GM10248 (cell line): ENCODE measurements around the gene METTL13.

ENCODE experiments used
- CTCF ChIA-PET: fragments of 300-600 bp; sonication (Branson Sonifier 250); formaldehyde crosslinking; extraction: SDS; loops from one replicate; lab custom pipeline; 2021; ENCODE audit warnings: antibody characterized with exemption; lab: Yijun Ruan, JAX
- POLR2A ChIA-PET: fragments of 350-650 bp; sonication (Branson Sonifier 250); formaldehyde crosslinking; extraction: SDS; loops from one replicate; lab custom pipeline; 2020; ENCODE audit warnings: antibody characterized with exemption; lab: Yijun Ruan, JAX
- DNase-seq: peaks from one replicate; pipeline ENCODE4 v3.0.0; 2012; ENCODE audit errors: extremely low spot score
- TF ChIP-seq, protein P1 (sequence below): IDR thresholded peaks from 2 replicates; pipeline ENCODE4 v1.5.1; 2012; ENCODE audit warnings: mild to moderate bottlenecking, low read depth; ENCODE audit errors: extremely low read depth, missing control alignments, control extremely low read depth

The METTL13 gene

DNA sequence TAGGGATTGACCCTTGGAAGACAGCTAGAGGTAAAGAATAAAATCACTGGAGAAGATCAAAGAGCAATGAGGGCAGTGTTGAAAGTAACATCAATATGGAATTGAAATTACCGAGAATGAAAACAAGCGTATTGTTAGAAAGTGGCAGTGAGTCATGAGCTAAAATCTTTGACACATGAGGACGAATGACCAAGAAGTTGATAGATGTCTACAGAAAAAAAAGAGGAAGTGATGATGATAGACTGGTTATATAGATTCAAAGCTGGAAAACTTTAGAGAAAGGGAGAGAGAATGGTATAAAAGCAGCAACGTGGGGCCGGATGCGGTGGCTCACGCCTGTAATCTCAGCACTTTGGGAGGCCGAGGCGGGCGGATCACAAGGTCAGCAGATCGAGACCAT lies 47.3 kb downstream of the METTL13 start:
- TF ChIP-seq, protein P1, sequence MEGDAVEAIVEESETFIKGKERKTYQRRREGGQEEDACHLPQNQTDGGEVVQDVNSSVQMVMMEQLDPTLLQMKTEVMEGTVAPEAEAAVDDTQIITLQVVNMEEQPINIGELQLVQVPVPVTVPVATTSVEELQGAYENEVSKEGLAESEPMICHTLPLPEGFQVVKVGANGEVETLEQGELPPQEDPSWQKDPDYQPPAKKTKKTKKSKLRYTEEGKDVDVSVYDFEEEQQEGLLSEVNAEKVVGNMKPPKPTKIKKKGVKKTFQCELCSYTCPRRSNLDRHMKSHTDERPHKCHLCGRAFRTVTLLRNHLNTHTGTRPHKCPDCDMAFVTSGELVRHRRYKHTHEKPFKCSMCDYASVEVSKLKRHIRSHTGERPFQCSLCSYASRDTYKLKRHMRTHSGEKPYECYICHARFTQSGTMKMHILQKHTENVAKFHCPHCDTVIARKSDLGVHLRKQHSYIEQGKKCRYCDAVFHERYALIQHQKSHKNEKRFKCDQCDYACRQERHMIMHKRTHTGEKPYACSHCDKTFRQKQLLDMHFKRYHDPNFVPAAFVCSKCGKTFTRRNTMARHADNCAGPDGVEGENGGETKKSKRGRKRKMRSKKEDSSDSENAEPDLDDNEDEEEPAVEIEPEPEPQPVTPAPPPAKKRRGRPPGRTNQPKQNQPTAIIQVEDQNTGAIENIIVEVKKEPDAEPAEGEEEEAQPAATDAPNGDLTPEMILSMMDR: no peak
- CTCF ChIA-PET: no interaction called here
- DNase-seq: no peak
- POLR2A ChIA-PET: no interaction called here

DNA sequence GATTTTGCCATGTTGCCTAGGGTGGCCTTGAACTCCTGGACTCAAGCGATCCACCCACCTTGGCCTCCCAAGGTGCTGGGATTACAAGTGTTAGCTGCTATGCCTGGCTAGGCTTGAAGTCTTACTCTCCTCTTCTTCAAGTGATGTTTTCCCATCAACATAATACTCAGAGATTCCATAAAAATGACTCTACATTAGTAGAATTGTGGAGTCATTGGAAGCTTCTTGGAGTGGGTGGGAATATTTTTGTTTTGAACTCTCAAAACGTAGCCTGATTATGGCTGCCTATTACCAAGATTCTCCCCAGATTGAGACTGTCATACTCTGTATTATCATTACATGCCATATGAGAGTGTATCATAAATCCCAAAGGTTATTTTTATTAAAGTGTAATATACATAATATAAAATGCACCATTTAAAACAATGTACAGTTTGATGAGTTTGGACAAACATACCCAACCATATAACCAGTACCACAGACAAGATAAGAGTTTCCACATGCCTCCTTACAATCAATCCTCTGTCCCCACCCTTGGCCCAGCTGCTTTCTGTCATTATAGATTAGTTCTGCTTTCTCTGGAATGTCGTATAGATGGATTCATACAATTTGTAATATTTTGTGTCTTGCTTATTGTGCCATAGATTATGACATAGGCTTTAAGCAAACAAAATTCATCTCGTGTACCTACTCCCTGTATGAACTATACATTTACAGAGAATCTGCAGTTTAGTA lies 51.8 kb downstream of the METTL13 start:
- CTCF ChIA-PET: interaction anchor here (1.0 to 1.3 kb wide), 2 partner anchors 8 to 9 kb away, joined by 3 to 4 read pairs; no protein-coding TSS in a partner anchor
- POLR2A ChIA-PET: no interaction called here
- TF ChIP-seq, protein P1: no peak
- DNase-seq: no peak

DNA sequence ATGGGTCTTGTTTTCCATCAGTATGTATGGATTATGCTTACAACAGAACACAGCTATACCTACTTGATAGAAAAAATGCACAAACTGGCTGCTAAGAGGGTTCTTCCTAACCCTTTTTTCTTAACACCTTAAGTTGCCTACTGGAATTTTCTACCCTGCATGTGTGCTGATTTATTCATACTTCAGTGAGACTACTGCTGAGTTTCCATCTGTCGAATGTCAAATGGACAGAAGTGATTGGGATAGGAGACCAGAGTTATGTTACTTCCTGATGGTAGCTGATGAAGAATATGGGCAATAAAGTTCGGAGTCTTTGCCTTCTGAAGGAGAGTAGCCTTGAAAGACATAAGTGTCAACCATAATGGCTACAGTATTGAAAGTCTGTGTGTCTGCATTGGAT lies 53.4 kb downstream of the METTL13 start:
- TF ChIP-seq, protein P1: no peak
- POLR2A ChIA-PET: no interaction called here
- CTCF ChIA-PET: interaction anchor here (0.9 to 1.3 kb wide), 3 partner anchors 10 to 17 kb away, joined by 3 to 4 read pairs (median 3); no protein-coding TSS in a partner anchor

DNA sequence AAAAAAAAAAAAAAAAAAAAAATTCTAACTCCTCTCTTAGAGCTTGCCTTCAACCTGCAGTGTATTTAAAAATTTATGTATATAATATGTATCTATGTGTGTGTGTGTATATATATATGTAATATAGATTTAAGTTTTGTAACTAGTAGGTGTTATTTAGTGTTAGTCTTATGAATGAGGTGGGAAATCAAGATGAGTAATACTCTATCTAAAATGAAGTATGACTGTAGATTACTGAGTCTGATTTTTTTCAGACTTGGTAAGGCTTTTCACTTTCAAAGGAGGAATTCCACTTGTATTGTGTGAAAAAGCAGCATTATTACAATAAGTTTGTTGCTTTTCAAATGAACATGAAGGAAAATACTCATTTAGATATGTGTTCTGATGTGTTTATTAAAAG lies 54.4 kb downstream of the METTL13 start:
- TF ChIP-seq, protein P1: no peak
- ChIA-PET POLR2A (no interaction called here), CTCF (interaction anchor here (1.6 to 1.7 kb wide), 2 partner anchors 15 to 149 kb away, joined by 3 to 4 read pairs; no protein-coding TSS in a partner anchor)
- no peak for DNase-seq

More for the DNA sequence above, 53.4 kb downstream of the METTL13 start:
- no peak for DNase-seq

DNA sequence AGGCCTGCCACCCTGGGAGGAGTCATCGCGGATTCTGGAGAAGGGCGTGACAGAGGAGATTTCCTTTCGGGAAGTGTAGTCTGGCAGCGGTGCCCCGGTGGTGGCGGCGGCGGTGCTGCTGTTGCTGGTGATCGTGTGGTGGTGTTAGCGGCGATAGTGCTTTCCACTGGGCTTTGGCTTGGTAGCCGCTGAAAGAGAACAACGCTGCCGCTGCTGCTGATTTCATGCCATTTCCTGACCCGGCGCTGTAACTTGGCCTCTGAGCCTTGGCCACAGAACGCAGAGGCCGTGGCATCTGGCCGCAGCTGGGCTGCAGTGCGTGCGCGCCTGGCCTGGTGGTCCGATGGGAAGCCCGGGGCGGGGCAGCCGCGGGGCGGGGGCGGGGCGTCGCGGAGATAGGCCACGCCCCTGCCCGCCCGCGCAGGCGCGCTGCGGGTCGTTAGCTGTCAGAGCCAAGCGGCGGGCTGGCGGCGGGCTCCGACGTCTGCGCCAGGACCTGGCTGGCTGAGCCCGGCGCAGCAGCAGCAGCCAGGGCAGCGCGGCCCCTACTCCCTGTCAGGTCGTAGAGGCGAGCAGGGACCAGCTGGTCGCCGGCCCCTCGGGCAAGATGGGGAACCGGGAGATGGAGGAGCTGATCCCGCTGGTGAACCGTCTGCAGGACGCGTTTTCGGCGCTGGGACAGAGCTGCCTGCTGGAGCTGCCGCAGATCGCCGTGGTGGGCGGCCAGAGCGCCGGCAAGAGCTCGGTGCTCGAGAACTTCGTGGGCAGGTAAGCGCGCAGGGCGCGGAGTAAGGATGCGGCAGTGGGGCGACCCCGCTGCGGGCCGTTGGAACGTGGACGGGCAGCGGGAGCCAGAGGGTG lies 59.8 kb downstream of the METTL13 start, which contains the start of gene DNM3:
TSS of gene DNM3 (plus strand) at position 449 of the 861 bp plus-strand sequence. CDS start at position 608, 159 bp downstream.
- TF ChIP-seq, protein P1: no peak
- peak; percentile 91 for DNase-seq
- POLR2A ChIA-PET: no interaction called here
- CTCF ChIA-PET: interaction anchor here (1.5 to 2.1 kb wide), 2 partner anchors 23 to 40 kb away, joined by 3 to 10 read pairs; no protein-coding TSS in a partner anchor
